HL-60 (cell line): ENCODE data around the gene OSBPL5.

Source experiments
- DNase-seq, 2 experiments: peaks; one replicate each; pipeline ENCODE4 v3.0.0-alpha.2; 2010 to 2020; ENCODE audit warnings: low read depth in 1 of 2, low spot score in 1 of 2
- H3K27ac ChIP-seq: fragments of 250-450 bp; sonication (Bioruptor Pico); replicated peaks from 2 replicates; pipeline ENCODE4 v1.5.1; 2020; ENCODE audit warnings: mild to moderate bottlenecking, moderate library complexity
- H3K27me3 ChIP-seq: fragments of 250-450 bp; sonication (Bioruptor Pico); 2 replicates; pipeline ENCODE4 v1.5.1; 2021; ENCODE audit warnings: mild to moderate bottlenecking, moderate library complexity; ENCODE audit not compliant: insufficient read depth, poor library complexity, severe bottlenecking
- H3K4me3 ChIP-seq: replicated peaks from 2 replicates; pipeline ENCODE4 v1.5.1; 2011; ENCODE audit warnings: mild to moderate bottlenecking, control low read depth, low read length; ENCODE audit not compliant: insufficient read depth
- GABPA ChIP-seq: IDR thresholded peaks from 2 replicates; pipeline ENCODE4 v1.6.1; 2012; ENCODE audit warnings: low read depth
- POLR2AphosphoS5 ChIP-seq: IDR thresholded peaks from 2 replicates; pipeline ENCODE4 v1.6.1; 2012; ENCODE audit warnings: low read depth
- SPI1 ChIP-seq: IDR thresholded peaks from 2 replicates; pipeline ENCODE4 v1.6.1; 2012; ENCODE audit warnings: low read depth, mild to moderate bottlenecking, borderline replicate concordance
- TF ChIP-seq, protein P1 (sequence below): IDR thresholded peaks from 2 replicates; pipeline ENCODE4 v1.6.1; 2012; ENCODE audit warnings: low read depth; ENCODE audit not compliant: insufficient replicate concordance
- TF ChIP-seq, protein P2 (sequence below): IDR thresholded peaks from one replicate; pipeline ENCODE4 v1.5.1; 2011; ENCODE audit warnings: low read length, control low read depth, inconsistent platforms; ENCODE audit not compliant: insufficient read depth

Gene OSBPL5

DNA sequence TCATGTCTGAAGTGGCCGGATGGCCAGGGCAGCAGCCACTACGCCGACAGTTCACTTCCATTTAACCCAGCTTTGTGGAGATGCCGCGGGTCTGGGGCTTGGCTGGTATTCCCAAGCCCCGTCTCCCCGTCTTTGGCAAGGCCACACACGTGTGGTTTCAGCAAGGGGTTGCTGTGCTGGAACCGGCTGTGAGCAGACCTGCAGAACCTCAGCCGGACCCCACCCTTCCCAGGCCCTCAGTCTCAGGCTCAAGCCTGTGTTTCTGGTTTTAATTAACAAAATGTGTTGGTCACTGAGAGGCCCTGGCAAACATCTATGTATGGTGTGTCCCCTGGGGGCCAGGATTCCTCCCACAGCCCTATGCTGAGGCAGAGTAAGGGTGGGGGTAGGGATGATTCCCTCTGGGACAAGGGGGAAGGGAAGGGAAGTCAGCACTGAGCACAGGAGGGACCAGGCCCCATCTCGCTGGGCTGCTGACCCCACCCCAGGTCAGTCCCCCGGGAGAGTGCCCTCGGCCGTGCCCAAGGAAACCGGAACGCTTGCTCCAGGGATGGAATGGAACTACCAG, 9.3 kb downstream of the OSBPL5 start:
- H3K27me3 ChIP-seq: no peaks in the 10 kb centered on the region
- peak overlapping the region; percentile 7; the same call in 1 of the 2 replicates for H3K4me3 ChIP-seq
- TF ChIP-seq POLR2AphosphoS5 (no peak; the same call in 1 of the 2 replicates), GABPA (no peak), SPI1 (no peak)
- TF ChIP-seq, protein P1, sequence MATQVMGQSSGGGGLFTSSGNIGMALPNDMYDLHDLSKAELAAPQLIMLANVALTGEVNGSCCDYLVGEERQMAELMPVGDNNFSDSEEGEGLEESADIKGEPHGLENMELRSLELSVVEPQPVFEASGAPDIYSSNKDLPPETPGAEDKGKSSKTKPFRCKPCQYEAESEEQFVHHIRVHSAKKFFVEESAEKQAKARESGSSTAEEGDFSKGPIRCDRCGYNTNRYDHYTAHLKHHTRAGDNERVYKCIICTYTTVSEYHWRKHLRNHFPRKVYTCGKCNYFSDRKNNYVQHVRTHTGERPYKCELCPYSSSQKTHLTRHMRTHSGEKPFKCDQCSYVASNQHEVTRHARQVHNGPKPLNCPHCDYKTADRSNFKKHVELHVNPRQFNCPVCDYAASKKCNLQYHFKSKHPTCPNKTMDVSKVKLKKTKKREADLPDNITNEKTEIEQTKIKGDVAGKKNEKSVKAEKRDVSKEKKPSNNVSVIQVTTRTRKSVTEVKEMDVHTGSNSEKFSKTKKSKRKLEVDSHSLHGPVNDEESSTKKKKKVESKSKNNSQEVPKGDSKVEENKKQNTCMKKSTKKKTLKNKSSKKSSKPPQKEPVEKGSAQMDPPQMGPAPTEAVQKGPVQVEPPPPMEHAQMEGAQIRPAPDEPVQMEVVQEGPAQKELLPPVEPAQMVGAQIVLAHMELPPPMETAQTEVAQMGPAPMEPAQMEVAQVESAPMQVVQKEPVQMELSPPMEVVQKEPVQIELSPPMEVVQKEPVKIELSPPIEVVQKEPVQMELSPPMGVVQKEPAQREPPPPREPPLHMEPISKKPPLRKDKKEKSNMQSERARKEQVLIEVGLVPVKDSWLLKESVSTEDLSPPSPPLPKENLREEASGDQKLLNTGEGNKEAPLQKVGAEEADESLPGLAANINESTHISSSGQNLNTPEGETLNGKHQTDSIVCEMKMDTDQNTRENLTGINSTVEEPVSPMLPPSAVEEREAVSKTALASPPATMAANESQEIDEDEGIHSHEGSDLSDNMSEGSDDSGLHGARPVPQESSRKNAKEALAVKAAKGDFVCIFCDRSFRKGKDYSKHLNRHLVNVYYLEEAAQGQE: no peak
- TF ChIP-seq, protein P2, sequence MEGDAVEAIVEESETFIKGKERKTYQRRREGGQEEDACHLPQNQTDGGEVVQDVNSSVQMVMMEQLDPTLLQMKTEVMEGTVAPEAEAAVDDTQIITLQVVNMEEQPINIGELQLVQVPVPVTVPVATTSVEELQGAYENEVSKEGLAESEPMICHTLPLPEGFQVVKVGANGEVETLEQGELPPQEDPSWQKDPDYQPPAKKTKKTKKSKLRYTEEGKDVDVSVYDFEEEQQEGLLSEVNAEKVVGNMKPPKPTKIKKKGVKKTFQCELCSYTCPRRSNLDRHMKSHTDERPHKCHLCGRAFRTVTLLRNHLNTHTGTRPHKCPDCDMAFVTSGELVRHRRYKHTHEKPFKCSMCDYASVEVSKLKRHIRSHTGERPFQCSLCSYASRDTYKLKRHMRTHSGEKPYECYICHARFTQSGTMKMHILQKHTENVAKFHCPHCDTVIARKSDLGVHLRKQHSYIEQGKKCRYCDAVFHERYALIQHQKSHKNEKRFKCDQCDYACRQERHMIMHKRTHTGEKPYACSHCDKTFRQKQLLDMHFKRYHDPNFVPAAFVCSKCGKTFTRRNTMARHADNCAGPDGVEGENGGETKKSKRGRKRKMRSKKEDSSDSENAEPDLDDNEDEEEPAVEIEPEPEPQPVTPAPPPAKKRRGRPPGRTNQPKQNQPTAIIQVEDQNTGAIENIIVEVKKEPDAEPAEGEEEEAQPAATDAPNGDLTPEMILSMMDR: no peak
- DNase-seq: no peak
- H3K27ac ChIP-seq: peak overlapping the region; percentile 94

DNA sequence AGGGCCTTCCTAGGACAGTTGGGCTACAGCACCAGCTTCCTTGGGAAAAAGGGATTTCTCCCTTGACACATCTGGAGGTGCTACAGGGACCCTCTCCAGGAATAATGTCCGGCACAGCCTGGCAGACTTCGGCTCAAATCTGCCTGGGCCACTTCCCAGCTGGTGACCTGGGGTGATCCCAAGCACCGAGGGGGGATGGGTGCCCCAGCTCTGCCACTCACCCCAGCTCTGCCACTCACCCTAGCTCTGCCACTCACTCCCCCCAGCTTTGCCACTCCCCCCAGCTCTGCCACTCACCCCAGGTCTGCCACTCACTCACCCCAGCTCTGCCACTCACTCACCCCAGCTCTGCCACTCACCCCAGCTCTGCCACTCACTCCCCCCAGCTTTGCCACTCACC, 9.9 kb downstream of the OSBPL5 start:
- no peaks in the 10 kb centered on the region for H3K27me3 ChIP-seq
- peak overlapping the region; percentile 94 for H3K27ac ChIP-seq
- no peak for DNase-seq
- no peak overlapping the region for H3K4me3 ChIP-seq
- 0 out of 2 replicates have a peak, but pooled peaks have one; percentile 1 for TF ChIP-seq POLR2AphosphoS5
- TF ChIP-seq GABPA: no peak

DNA sequence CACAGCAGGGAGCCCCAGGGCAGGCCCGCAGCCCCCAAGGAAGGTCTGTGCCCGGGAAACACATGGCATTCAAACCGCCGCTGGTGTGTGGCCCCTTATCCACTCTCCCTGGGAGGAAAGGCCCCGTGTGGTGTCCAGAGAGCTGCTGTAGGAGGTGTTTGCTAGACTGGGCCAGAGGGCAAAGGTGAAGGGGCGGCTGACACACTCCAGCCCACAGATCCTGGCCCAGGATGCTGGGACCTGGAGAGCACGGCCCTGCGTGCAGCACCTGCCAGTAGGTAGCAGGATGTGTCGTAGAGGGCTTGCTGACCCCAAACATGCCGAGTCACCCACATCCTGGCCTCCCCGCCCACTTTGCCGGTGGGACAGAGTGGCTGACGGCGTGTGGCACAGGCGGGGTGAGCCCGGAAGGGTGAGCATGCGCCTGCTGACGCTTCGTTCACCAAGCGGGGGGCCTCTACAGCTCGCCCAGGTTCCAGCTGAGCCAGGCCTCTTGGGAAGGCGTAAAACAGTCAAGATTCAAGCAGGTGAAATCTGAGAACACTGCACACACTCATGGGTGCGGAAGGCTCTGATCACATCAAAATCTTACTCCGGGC, 11.0 kb downstream of the OSBPL5 start:
- Histone ChIP-seq H3K27me3 (no peaks in the 10 kb centered on the region), H3K27ac (peak overlapping the region; percentile 94), H3K4me3 (peak overlapping the region; percentile 2; the same call in 1 of the 2 replicates)
- DNase-seq: peak; percentile 82
- TF ChIP-seq SPI1 (no peak), POLR2AphosphoS5 (peak; percentile 78), GABPA (no peak; the same call in 1 of the 2 replicates)
- TF ChIP-seq, protein P2: no peak
- TF ChIP-seq, protein P1: peak; percentile 29

DNA sequence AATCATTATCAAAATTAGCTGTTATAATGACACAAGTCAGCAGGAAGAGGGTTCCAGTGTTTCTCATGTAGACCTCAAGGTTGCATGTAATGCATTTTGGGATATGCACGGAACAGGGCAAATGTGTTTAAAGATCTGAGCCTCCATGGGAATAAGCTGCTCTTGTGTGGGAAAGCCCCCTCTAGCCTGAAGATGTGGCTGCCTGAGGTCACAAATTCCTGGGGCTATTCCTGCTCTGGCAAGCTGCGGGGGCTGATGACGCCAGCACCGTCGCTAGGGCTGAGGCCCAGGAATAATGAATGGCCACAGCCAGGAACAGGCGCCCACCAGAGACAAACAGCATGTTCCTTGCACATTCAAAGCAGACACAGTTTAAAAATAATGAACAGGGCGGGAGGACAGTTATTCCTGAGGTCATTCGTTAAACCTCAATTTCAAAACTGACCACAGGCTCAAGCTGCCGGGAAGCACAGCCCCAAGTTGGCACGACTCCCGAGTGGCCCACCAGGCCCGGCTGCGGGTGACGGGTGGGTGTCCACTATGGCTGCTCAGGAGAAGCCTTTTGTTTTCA, 11.7 kb downstream of the OSBPL5 start:
- no peak for TF ChIP-seq SPI1
- TF ChIP-seq, protein P2: no peak
- TF ChIP-seq GABPA: no peak; the same call in 1 of the 2 replicates
- TF ChIP-seq, protein P1: no peak
- 0 out of 2 replicates have a peak, but pooled peaks have one; percentile 12 for TF ChIP-seq POLR2AphosphoS5
- Histone ChIP-seq H3K27ac (peak overlapping the region; percentile 94), H3K27me3 (no peaks in the 10 kb centered on the region), H3K4me3 (0 out of 2 replicates have a peak overlapping the region, but pooled peaks have one; percentile 2)
- DNase-seq: peak in 1 of 2 experiments; percentile 76
